Stimulated activated CD4-positive, alpha-beta T cell treated with anti-CD3 and anti-CD28 coated beads, Interleukin-4, amount 100 ng/mL, for 24 hours (primary cell): ENCODE measurements around the gene TMEM87A.
"Not testable (repeated sequence)": the region's sequence is repeated elsewhere in the genome, so short reads cannot be mapped to it uniquely, and the experiment has no call there.

Source experiments
- DNase-seq: peaks from one replicate; pipeline ENCODE4 v3.0.0-alpha.2; 2020

TMEM87A gene

GRCh38 chr15:42267286-42267685 lies 5.9 kb downstream of the TMEM87A start:
- DNase-seq: no peak

GRCh38 chr15:42264795-42265194 lies 8.4 kb downstream of the TMEM87A start:
- DNase-seq: no peak

- no peak for DNase-seq
Observed at GRCh38 chr15:42253300-42253699, 19.9 kb downstream of the TMEM87A start.

GRCh38 chr15:42240823-42241222 lies 32.4 kb downstream of the TMEM87A start:
- no peak for DNase-seq

- no peak for DNase-seq
Observed at GRCh38 chr15:42239528-42240182, 33.6 kb downstream of the TMEM87A start.

- DNase-seq: no peak
Observed at GRCh38 chr15:42233107-42233506, 40.1 kb downstream of the TMEM87A start.

- no peak for DNase-seq
Observed at GRCh38 chr15:42232606-42233005, 40.6 kb downstream of the TMEM87A start.

- no peak for DNase-seq
Observed at GRCh38 chr15:42231088-42231487, 42.1 kb downstream of the TMEM87A start.

- DNase-seq: not testable (repeated sequence)
Observed at GRCh38 chr15:42228981-42229380, 44.3 kb downstream of the TMEM87A start.

GRCh38 chr15:42228036-42228435 lies 45.2 kb downstream of the TMEM87A start:
- DNase-seq: no peak

- no peak for DNase-seq
Observed at GRCh38 chr15:42226648-42227047, 46.6 kb downstream of the TMEM87A start.

GRCh38 chr15:42220216-42220615 lies 53.0 kb downstream of the TMEM87A start:
- DNase-seq: no peak

GRCh38 chr15:42218953-42219592 lies 54.2 kb downstream of the TMEM87A start:
- no peak for DNase-seq

- DNase-seq: no peak
Observed at GRCh38 chr15:42217568-42217967, 55.7 kb downstream of the TMEM87A start.

GRCh38 chr15:42215913-42216829 lies 57.1 kb downstream of the TMEM87A start:
- no peak for DNase-seq

GRCh38 chr15:42214600-42214999 lies 58.6 kb downstream of the TMEM87A start:
- DNase-seq: no peak

- no peak for DNase-seq
Observed at GRCh38 chr15:42213511-42213910, 59.7 kb downstream of the TMEM87A start.

GRCh38 chr15:42210696-42211095 lies 62.5 kb downstream of the TMEM87A start:
- no peak for DNase-seq

- peak; percentile 87 for DNase-seq
Observed at GRCh38 chr15:42207674-42208579, 65.3 kb downstream of the TMEM87A start, which contains the start of gene VPS39. Gene VPS39, minus strand, starts transcription at chr15:42208304. Its CDS starts 151 bp downstream, at chr15:42208153.

GRCh38 chr15:42206406-42206805 lies 66.8 kb downstream of the TMEM87A start:
- no peak for DNase-seq

- DNase-seq: no peak
Observed at GRCh38 chr15:42203891-42204290, 69.3 kb downstream of the TMEM87A start.

- no peak for DNase-seq
Observed at GRCh38 chr15:42202653-42203052, 70.6 kb downstream of the TMEM87A start.
